NCI-H2196 treated with DMSO at 0.1 percent for 48 hours (cell line): ENCODE measurements around the gene RAB34.
"Not testable (repeated sequence)": the region's sequence is repeated elsewhere in the genome, so short reads cannot be mapped to it uniquely, and the experiment has no call there.

Source experiments
- DNase-seq: peaks from one replicate; lab custom pipeline; 2025; ENCODE audit not compliant: unreplicated experiment; lab: John Stamatoyannopoulos, UW

Gene RAB34

DNA sequence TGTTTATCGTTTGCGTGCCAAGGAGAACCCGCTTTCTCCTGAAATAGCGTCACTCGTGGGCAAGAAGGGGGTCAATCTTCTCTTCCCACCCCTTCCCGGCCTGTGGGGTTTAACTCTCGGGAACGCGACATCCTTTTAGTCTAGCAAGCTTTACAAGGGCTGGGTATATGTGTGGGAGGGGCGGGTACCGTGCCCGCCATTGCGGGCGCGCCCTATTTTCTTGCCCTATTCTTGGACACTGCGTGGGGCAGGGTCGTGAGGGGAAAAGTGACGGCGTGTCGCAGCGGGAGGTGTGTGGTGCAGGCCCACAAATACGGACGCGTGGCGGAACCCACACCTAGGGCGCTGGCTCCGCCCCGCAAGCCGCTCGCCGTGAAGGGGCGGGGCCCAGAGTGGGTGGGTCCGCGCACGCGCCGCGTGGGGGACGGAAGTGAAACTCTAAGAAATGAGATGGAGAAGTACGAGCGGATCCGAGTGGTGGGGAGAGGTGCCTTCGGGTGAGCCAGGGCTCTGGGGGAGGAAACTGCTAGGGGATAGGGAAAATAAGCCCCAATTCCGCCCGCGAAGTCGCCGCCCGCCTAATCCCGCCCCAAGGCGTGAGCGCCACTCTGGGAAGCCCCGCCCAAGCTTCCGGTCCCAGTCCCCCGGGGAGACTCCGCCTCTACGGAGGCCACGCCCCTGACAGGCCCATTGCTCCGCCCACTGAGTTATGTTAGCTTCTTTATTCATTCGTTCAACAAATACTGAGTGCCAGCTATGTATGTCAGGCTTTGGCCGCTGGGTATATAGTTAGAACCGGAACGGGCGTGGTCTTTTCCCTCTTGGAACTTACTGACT lies 10.9 kb upstream of the RAB34 start, which contains the start of gene NEK8:
NEK8 (plus strand) TSS at position 425 of the 837 bp plus-strand sequence; CDS start at position 451, 26 bp downstream.
- peak; percentile 65 for DNase-seq

DNA sequence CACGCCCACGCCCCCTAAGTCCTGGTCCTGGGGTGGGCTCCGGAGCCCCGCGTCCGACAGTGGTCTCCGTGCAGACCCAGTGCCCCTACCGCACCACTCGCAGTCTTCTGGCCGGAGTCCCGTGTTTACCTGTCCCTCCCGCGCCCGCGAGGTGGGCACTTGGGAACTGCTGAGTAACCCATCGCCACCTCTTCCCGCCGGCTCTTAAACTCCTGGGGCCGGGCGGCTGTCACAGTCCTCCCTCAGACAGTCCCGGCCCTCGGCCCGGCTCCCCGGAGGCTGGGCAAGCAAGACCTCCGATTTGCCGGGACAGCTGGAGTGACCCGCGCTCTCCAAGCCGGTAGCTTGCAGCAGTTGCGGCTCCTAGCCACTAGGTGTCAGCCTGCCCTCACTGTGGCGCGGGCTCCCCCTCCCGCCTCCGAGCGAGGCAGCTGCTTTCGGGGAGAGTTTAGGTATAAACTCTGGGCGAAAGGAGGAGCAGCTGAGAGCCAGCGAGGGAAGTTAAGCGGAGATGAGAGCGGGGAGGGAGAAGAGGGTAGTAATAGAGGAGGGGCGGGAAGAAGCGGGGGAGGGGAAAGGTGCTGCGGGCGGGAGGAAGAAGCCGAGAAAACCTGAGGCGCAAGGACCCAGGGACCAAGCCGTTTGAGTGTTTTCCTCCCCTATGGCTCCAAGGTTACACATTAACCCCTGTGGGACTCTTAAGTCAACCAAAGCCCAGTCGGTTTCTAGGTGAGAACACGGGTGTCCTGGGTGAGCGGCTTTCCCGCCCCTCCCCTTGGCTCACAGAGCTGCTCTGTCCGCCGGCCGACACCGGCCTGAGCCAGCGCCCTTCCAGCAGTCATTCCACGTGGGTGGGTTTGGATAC lies 9.2 kb upstream of the RAB34 start:
- peak; percentile 84 for DNase-seq

DNA sequence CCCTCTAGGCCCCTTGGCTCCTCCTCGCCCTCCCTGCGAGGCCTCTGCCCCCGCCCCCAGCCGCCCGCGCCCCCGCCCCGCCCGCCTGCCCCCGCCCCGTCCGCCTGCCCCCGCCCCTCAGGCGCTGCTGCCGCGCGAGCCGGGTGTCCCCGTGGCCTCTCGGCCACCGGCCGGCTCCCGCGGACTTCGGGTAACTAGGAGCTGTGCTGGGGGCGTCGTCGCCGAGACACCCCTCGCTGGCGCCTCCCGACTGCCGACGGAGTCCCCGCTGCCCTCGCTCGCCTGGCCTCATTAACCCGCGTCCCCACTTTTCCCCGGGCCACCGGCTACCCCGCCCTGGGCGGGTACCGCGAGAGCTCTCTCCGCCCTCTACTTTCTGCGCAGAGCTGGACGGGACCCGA lies 8.6 kb upstream of the RAB34 start, which contains the start of gene TLCD1:
TLCD1 (minus strand) TSS at position 8 of the 401 bp plus-strand sequence. CDS start 136 bp downstream, outside the sequence.
- DNase-seq = no peak

DNA sequence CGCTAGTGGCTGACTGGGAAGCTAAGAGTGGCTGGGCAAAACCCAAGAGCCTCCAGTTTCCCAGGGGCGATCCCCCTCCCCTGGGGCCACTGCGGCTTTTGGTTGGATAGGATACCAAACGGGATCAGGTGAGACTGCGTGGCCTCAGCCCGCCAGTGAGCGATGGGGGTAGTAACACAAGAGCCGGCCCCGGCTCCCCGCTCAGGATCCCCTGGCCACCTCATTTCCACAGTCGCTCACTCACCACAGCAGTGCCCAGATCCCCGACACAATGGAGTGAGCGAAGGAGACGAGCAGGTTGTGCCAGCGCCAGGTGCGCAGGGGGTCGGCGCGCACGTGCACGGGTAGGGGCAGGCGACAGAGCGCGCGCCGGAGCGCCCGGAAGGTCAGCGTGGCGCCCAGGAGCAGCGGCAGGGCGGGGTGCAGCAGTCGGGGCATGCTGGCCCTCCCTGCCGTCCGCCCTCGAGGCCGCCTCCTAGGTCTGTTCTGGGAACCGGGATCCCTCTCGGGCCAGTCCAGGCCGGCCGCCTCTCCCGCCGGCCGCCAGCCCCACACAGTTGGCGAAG lies 8.1 kb upstream of the RAB34 start:
- DNase-seq = peak; percentile 53

DNA sequence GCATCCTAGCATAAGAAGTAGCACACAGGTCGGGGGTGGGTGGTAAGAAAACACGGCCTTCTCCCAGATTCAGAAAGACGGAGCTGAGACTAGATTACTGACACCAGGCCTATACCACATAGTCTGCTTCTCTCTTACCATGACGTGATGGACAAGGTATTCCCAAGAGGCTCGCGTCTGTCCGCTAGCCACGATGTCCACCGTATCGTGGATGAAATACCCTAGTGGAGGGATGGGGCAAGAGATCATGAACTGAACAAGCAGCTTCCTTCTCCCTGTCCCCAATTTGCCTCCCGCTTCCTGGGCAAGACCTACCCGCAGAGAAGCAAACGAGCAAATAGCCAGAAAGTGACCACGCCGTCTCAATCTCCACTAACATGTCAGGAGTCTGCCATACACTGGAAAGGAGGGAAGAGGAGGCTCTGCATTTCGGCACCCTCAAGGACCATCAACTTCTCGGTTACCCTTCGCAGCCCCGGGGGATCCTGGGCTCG lies 7.5 kb upstream of the RAB34 start:
- no peak for DNase-seq

DNA sequence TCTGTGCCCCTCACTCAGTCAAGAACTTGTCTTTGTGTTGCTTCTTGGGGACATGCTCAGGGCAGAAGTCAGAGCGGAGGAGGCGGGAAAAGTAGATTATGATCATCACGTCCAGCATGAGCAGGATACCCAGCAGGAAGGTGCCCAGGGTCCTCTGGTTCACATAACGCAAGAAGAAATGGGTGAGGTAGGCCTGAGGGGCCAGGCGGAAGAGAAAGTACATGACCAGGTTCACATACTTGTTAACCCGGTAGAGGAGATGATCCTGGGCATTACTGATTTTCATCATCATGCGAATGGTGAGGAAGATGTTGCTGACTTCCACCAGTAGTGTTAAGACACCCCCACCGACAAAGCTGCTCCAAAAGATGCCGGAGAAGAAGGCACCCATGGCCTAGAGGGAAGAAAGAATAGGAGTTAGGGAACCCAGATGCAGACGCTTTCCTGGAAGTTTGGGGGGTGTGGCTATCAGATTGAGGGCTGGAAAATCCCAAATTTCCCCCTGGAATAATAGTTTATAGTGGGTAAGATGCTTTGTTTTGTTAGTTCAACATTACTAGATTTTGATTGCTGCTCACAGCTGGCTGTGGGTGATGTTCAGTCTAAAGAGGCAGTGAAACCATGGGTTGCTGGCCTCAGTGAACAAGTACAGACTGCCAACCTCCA lies 7.0 kb upstream of the RAB34 start:
- no peak for DNase-seq

DNA sequence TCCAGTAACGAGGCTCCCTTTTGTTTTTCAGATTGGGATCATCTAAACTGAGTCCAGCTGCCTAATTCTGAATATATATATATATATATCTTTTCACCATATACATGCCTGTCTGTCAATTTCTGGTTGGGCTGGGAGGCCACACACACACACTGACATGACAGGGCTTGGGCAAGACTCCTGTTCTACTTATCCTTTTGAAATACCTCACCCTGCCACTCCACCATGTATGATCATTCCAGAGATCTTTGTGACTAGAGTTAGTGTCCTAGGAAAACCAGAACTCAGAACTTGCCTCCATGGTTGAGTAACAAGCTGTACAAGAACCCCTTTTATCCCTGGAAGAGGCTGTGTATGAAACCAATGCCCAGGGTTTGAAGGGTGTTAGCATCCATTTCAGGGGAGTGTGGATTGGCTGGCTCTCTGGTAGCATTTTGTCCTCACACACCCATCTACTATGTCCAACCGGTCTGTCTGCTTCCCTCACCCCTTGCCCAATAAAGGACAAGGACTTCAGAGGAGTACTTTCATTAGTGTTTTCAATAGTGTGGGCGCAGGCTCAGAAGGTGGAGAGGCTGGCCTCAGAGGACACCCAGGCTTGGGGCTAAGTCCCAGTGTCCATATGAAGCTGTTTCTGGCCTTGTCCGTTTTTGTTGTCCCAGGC lies 6.3 kb upstream of the RAB34 start:
- not testable (repeated sequence) for DNase-seq

DNA sequence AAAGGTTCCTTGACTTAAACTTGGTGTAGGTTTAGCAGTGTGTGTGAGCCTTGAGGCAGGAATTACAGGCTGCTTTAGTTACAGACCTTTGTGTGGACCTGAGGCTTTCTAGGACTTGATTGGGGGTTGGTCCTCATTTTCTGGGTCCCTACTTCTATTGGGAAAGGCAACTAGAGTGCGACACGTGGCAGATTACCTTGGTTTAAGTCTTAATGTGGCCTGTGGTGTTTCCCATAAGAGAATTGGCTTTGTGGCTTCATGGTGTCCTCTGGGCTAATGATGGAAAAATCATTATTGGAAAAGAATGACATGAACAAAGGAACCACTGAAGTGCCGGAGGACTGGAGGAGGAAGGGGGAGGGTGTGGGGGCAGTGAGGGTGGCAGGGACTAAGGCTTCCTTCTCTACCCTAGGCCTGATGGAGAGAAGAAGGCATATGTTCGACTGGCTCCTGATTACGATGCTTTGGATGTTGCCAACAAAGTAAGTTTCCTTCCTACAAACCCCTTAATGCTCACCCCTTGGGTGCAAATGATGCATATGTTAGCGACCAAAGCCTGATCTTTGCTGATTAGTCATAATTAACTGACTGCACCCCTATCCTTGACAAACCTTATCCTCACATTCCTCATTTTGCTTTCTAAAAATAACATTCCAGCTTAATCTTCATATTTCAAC lies 5.6 kb upstream of the RAB34 start:
- no peak for DNase-seq

DNA sequence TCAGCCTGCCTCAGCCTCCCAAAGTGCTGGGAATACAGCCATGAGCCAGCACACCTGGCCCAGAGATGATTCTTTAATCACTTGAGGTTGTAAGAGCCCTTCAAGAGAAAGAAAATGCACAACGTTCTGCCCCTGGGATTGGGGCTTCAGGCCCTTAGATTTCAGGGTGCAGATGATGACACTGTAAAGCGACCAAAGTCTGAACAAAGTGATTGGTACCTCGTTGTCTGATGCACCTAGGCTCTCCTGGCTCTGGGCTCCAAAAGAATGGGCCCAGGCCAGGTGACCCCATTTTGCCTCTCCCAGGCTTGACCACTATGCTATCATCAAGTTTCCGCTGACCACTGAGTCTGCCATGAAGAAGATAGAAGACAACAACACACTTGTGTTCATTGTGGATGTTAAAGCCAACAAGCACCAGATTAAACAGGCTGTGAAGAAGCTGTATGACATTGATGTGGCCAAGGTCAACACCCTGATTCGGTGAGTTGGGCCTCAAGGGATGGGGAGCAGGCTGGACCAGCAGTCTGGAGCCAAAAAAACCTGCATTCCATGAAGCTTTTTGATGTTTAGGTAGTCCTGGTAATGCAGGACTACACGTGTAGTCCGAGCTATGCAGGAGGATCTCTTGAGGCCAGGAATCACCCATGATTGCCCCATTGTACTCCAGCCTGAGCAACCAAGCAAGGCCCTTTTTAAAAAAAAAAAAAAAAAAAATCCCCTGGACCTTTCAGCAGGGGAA lies 4.9 kb upstream of the RAB34 start:
- no peak for DNase-seq

DNA sequence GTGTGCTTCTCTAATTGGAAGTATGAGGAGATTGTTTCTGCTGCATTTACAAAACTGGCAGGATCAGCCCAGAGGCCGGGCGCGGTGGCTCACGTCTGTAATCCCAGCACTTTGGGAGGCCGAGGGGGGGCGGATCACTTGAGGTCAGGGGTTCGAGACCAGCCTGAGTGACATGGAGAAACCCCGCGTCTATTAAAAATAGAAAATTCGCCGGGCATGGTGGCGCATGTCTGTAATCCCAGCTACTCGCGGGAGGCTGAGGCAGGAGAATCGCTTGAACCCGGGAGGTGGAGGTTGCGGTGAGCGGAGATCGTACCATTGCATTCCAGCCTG lies 3.3 kb upstream of the RAB34 start:
- not testable (repeated sequence) for DNase-seq

DNA sequence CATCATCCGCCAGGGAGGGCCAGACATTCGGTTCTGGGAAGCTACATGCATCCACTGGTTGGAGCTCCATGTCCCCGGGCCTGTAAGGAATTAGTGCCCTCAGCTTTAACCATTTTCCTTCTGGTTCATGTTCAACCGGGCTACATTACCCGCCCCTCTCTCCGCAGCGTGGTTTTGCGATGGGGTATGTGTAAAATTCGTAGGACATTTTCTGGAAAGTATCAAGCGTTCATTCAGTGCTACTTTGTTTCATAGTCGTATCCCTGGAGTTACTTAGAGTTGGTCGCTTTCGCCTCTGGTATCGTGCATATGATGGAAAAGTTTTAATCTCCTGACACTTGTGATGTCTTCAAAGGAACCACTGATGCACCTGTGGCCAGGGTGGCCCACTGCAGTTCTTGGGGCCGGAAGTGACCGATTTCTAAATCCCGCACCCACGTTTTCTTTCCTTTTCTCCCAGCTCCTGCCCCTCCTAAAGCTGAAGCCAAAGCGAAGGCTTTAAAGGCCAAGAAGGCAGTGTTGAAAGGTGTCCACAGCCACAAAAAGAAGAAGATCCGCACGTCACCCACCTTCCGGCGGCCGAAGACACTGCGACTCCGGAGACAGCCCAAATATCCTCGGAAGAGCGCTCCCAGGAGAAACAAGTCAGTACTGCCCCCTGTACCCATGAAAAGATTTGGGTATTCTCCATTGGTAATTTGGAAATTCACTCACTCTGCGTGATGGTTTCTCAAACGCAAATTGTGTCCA lies 2.8 kb upstream of the RAB34 start:
- no peak for DNase-seq

DNA sequence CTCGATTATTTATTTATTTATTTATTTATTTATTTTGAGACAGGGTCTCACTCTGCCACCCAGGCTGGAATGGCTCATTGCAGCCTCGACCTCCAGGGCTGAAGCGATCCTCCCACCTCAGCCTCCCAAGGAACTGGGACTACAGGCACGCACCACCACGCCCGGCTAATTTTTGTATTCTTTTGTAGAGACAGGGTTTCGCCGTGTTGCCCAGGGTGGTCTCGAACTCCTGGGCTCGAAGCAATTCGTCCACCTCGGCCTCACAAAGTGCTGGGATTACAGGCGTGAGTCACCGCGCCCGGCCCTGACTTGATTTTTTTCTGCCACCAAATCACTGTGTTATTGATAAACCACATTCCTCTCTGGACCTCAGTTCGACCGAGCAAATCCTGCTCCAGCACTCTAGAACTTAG lies 1.4 kb upstream of the RAB34 start:
- DNase-seq = no peak

DNA sequence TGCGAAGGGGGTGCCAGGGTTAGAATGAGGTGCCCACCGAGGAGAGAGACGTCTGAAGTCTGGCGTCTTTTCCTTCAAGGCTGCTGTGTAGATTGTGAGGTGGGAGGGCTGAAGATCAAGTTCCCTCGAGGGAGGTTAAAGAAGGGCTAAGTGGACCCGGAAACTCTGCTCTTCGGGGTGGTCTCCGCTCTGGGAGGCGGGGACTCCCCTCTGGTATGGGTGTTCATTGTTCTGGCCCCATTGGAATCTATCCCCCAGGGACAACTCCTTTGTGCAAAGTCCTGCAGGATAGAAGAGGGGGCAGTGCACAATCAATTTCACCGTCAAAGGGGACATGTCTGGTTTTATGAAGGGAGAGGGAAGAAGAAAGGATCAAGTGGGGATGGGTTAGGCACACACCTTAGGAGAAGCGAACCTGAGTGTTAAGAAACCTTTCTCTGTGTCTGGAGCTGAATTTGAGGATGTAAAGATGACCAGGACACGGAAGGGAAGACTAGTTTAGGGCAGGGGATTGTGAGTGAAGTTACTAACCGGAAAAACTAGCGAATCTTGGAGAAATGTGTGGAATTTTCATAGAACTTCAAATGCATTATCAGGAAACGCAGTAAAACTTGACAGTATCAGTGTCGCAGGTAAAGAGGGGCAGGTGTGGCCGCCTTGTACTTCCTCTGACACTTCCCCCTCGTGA lies 809 bp upstream of the RAB34 start:
- DNase-seq = no peak

DNA sequence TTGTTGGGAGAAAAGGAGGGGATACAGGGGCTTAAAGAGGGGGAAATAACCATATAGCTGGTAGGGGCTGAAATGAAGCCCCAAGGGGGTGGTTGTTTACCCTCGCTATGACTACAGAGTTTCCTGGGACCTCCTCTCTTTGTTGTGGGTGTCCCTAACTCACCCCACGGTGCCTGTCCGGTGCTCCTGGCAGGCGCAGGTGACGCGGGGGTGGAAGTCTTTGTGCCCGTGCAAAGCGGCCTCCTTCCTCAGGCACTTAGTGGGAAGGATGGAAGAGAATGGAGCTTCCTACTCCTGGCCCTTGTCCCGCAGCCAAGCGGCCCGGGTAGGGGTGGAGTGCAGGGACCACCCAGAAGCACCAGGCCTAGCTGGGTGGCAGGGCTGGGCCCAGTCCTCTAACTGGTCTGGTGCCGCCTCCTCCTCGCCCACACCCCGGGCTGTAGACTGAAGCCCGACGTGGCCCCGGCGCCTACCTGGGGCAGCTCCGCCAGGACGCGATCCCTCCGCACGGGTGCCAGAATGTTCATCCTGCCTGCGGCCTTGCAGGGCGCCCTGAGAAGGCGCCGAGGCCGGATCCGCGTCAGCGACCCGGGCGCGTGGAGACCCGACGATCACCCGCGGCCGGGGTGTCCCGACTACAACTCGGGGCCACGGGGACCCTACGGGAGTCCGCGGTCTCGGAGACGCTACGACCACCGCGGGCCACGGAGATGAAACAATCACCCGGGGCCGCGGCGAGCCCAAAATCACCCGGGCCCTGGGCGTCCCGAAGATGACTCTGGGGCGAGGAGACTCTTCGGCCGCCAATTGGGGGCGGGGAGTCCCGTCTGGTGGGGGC lies 709 bp downstream of the RAB34 start:
- DNase-seq = no peak

DNA sequence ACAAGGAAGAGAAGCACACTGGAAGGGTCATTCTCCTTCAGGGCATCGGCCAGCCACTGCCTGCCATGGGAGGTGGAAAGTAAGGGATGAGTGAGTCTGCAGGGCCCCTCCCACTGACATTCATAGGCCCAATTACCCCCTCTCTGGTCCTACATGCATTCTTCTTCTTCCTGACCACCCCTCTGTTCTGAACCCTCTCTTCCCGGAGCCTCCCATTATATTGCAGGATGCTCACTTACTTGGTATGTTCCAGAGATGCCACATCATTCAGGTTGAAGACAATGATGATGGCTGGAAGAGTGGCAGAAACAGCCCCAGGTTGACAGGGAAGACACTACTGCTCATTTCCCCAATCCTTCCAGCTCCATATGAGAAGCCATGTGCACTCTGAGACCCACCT lies 2.5 kb downstream of the RAB34 start:
- no peak for DNase-seq

DNA sequence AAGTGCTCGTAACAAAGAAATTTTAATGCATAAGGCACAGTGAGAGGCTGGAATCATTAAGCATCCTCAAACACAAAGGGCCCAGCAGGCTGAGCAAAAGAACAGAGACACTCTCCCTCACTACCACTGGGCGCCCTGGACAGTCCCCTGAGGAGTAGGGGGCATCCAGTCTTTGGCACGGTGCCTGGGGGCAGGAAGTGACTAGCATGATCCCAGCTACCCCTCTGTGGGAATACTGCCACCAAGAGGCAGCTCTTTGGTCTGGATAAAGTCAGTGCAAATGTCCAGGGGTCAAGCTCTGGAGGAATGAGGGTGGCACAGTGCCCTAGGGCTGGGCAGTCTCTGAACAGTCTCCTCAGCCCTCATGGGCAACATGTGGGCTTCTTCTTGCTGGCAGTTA lies 3.4 kb downstream of the RAB34 start:
- no peak for DNase-seq
